OCI-LY1 (cell line): ENCODE results near the gene MBTD1.

Experiments used
- H2AFZ ChIP-seq: fragments of 200-600 bp; sonication (generic), shearing (Covaris generic); 2 replicates; pipeline ENCODE4 v1.6.0; 2014; ENCODE audit warnings: antibody characterized with exemption, mild to moderate bottlenecking, low read length
- H3F3A ChIP-seq: fragments of 200-600 bp; sonication (generic), shearing (Covaris generic); 2 replicates; pipeline ENCODE4 v1.6.0; 2014; ENCODE audit warnings: mild to moderate bottlenecking, antibody characterized with exemption, low read length, moderate library complexity; ENCODE audit not compliant: insufficient read depth
- H3K27ac ChIP-seq: fragments of 200-600 bp; sonication (generic); 2 replicates; pipeline ENCODE4 v1.5.1; 2014; ENCODE audit warnings: low read length, mixed run types, mild to moderate bottlenecking, low read depth; ENCODE audit not compliant: poor library complexity, severe bottlenecking
- H3K27me3 ChIP-seq: fragments of 200-600 bp; sonication (generic); 2 replicates; pipeline ENCODE4 v1.6.0; 2014; ENCODE audit warnings: antibody characterized with exemption, mild to moderate bottlenecking, low read length, moderate library complexity; ENCODE audit not compliant: insufficient read depth
- H3K36me3 ChIP-seq: fragments of 200-600 bp; sonication (generic); 2 replicates; pipeline ENCODE4 v1.6.1; 2014; ENCODE audit warnings: mild to moderate bottlenecking, antibody characterized with exemption, low read length, moderate library complexity, mixed read lengths; ENCODE audit not compliant: insufficient read depth
- H3K4me1 ChIP-seq: fragments of 200-600 bp; sonication (generic); 2 replicates; pipeline ENCODE4 v1.5.1; 2014; ENCODE audit warnings: mild to moderate bottlenecking, low read length, moderate library complexity; ENCODE audit not compliant: insufficient read depth, severe bottlenecking
- H3K4me2 ChIP-seq: fragments of 200-600 bp; sonication (generic), shearing (Covaris generic); 2 replicates; pipeline ENCODE4 v1.6.1; 2014; ENCODE audit warnings: low read length
- H3K4me3 ChIP-seq: fragments of 200-600 bp; sonication (generic); 2 replicates; pipeline ENCODE4 v1.5.1; 2014; ENCODE audit warnings: low read length, low read depth, mild to moderate bottlenecking, mixed read lengths; ENCODE audit not compliant: poor library complexity, severe bottlenecking
- H3K79me2 ChIP-seq: fragments of 200-600 bp; shearing (Covaris generic); 2 replicates; pipeline ENCODE4 v1.6.1; 2016; ENCODE audit warnings: mixed run types, low read length, mixed read lengths; ENCODE audit not compliant: insufficient read depth
- H3K9ac ChIP-seq: fragments of 200-600 bp; sonication (generic), shearing (Covaris generic); 2 replicates; pipeline ENCODE4 v1.6.1; 2014; ENCODE audit warnings: mild to moderate bottlenecking, low read length, mixed read lengths
- H3K9me2 ChIP-seq: fragments of 200-600 bp; sonication (generic), shearing (Covaris generic); 2 replicates; pipeline ENCODE4 v1.6.1; 2014; ENCODE audit warnings: low read depth, mild to moderate bottlenecking, low read length, mixed read lengths
- H3K9me3 ChIP-seq: fragments of 200-600 bp; shearing (Covaris generic); 2 replicates; pipeline ENCODE4 v1.6.1; 2014; ENCODE audit warnings: low read length, mixed read lengths
- H4K20me1 ChIP-seq: fragments of 200-600 bp; sonication (generic), shearing (Covaris generic); 2 replicates; pipeline ENCODE4 v1.6.0; 2016; ENCODE audit warnings: mild to moderate bottlenecking, low read length; ENCODE audit not compliant: insufficient read depth
- EZH2 ChIP-seq: fragments of 200-600 bp; sonication (generic), shearing (Covaris generic); IDR thresholded peaks from 2 replicates; pipeline ENCODE4 v1.8.0; 2017; ENCODE audit warnings: borderline replicate concordance, mixed run types, mild to moderate bottlenecking, antibody characterized with exemption, low read length, moderate library complexity, mixed read lengths
- TF ChIP-seq, protein P1 (sequence below): fragments of 200-600 bp; sonication (generic), shearing (Covaris generic); IDR thresholded peaks from 2 replicates; pipeline ENCODE4 v1.5.1; 2017; ENCODE audit warnings: mild to moderate bottlenecking, antibody characterized with exemption, low read length, moderate library complexity, mixed read lengths

The MBTD1 gene

DNA sequence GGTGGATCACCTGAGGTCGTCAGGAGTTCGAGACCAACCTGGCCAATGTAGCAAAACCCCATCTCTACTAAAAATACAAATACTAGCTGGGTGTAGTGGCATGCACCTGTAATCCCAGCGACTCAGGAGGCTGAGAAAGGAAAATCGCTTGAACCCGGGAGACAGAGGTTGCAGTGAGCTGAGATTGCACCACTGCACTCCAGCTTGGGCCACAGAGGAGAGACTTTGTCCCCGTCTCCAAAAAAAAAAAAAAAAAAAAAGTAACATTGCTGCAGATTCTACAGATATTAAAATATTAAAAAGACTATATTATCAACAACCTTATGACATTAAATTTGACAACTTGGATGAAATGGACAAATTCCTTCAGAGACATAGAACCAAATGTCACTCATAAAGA is 25.7 kb downstream of the MBTD1 start:
- 0 out of 2 replicates have a peak, but pooled peaks cover 2% of the 10 kb centered on the region for H3F3A ChIP-seq
- peaks cover 42% of the 10 kb centered on the region for H3K79me2 ChIP-seq
- H3K9ac ChIP-seq: no peak overlapping the region
- H3K9me2 ChIP-seq: no peaks in the 10 kb centered on the region
- no peak overlapping the region for H3K27ac ChIP-seq
- no peak for TF ChIP-seq EZH2
- TF ChIP-seq, protein P1, sequence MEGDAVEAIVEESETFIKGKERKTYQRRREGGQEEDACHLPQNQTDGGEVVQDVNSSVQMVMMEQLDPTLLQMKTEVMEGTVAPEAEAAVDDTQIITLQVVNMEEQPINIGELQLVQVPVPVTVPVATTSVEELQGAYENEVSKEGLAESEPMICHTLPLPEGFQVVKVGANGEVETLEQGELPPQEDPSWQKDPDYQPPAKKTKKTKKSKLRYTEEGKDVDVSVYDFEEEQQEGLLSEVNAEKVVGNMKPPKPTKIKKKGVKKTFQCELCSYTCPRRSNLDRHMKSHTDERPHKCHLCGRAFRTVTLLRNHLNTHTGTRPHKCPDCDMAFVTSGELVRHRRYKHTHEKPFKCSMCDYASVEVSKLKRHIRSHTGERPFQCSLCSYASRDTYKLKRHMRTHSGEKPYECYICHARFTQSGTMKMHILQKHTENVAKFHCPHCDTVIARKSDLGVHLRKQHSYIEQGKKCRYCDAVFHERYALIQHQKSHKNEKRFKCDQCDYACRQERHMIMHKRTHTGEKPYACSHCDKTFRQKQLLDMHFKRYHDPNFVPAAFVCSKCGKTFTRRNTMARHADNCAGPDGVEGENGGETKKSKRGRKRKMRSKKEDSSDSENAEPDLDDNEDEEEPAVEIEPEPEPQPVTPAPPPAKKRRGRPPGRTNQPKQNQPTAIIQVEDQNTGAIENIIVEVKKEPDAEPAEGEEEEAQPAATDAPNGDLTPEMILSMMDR: no peak
- H4K20me1 ChIP-seq: no peaks in the 10 kb centered on the region
- no peak overlapping the region for H2AFZ ChIP-seq
- H3K27me3 ChIP-seq: no peaks in the 10 kb centered on the region
- no peak overlapping the region for H3K4me2 ChIP-seq
- H3K4me3 ChIP-seq: no peak overlapping the region
- peaks cover 39% of the 10 kb centered on the region for H3K4me1 ChIP-seq
- H3K36me3 ChIP-seq: no peaks in the 10 kb centered on the region
- H3K9me3 ChIP-seq: no peaks in the 10 kb centered on the region

DNA sequence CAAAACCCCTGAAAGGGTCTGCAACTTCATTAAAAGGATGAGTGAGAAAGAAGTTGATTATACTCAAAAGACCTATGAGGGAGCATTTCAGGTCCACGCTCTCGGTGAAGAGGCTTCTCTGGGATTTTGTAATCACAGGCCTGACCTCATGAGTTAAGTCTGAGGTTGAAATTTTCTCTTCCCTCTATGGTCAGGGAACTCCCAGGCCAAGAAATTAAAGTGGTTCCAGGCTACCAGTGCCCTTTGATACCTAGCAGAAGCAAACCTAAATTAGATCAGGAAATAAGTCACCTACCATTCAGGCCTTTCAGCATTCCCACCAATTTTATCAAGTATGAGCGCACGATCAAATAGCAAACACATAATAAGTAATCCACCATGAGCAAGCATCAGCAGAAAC is 27.9 kb downstream of the MBTD1 start:
- Histone ChIP-seq H3K4me2 (no peak overlapping the region), H3K9me2 (no peaks in the 10 kb centered on the region), H3K36me3 (no peaks in the 10 kb centered on the region), H3K27me3 (no peaks in the 10 kb centered on the region), H3K4me1 (peaks cover 34% of the 10 kb centered on the region), H3K79me2 (peaks cover 48% of the 10 kb centered on the region), H3F3A (0 out of 2 replicates have a peak, but pooled peaks cover 2% of the 10 kb centered on the region), H3K9ac (no peak overlapping the region), H3K27ac (no peak overlapping the region), H4K20me1 (no peaks in the 10 kb centered on the region), H3K4me3 (no peak overlapping the region), H3K9me3 (no peaks in the 10 kb centered on the region), H2AFZ (no peak overlapping the region)
- TF ChIP-seq, protein P1: no peak
- TF ChIP-seq EZH2: no peak

DNA sequence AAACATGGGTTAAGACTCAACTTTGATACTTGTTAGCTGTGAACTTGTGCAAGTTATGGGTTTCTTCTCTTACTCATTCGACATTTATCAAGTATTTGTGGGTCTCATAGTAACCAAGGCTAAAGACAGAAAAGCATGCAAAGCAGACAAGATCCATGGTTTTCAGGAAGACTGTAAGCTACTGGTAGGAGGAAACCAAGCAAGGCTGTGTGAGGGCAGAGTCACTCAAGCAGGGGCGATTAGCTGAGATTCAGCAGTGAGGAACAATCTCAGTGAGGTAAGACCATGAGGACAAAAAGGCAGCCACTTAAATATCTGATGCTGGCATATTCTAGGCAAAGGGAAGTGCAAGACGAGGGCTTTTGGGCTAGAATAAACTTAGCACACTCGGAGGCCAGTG is 29.5 kb downstream of the MBTD1 start:
- Histone ChIP-seq H3K9ac (peak overlapping the region; percentile 2; the same call in 1 of the 2 replicates), H3F3A (0 out of 2 replicates have a peak, but pooled peaks cover 2% of the 10 kb centered on the region), H3K9me3 (no peaks in the 10 kb centered on the region), H3K36me3 (no peaks in the 10 kb centered on the region), H3K27ac (peak overlapping the region; percentile 76), H2AFZ (no peak overlapping the region), H3K4me1 (peaks cover 34% of the 10 kb centered on the region), H3K79me2 (peaks cover 43% of the 10 kb centered on the region), H4K20me1 (no peaks in the 10 kb centered on the region), H3K4me2 (peak overlapping the region; percentile 12; the same call in 1 of the 2 replicates), H3K27me3 (no peaks in the 10 kb centered on the region), H3K9me2 (no peaks in the 10 kb centered on the region), H3K4me3 (no peak overlapping the region)
- no peak for TF ChIP-seq EZH2
- TF ChIP-seq, protein P1: no peak
